Measurements from ENCODE around the gene CCL14.
"Not testable (repeated sequence)": the region's sequence is repeated elsewhere in the genome, so short reads cannot be mapped to it uniquely, and the experiment has no call there.

Gene CCL14

DNA sequence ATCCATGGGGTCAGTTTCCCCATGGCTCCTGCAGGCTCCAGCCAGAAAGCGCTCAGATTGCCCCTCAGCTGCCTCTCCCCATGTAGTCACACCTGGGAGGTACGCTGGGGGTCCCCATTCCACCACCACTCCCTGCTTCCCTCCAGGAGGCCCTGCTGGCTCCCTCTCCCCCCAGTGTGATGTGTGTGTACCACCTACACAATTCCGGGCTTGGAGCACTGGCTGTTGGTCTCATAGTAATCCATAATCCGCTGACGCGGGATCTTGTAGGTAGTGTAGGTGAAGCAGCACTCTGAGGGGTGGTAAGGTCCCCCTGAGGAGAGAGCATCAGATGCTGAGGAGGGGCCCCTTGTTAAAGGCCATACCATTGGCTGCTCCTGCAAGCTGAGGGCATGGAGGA lies 2.4 kb downstream of the CCL14 start:
- no peak for DNase-seq

GRCh38 chr17:35982409-35983191 lies 3.9 kb downstream of the CCL14 start:
- DNase-seq, result no peak

DNA sequence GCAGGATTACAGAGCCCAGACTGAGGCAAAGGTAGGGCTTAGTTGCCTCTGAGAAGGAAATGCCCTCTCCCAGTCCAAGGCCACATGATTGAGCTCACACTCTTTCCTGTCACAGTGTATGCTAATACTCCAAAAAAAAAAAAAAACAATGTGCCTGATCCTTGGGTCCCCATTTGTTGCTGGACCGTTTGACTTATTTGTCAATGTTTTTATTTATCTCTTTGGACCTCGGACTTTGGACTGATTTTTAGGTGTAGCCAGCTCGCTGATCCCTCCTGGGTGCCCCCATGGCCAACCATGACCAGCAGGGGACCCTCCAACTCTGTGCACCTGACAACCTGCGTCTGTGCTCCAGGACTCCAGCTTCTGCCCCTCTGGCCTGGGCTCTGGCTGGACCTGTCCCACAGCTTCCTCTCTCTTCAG lies 4.6 kb downstream of the CCL14 start:
- DNase-seq, result no peak

DNA sequence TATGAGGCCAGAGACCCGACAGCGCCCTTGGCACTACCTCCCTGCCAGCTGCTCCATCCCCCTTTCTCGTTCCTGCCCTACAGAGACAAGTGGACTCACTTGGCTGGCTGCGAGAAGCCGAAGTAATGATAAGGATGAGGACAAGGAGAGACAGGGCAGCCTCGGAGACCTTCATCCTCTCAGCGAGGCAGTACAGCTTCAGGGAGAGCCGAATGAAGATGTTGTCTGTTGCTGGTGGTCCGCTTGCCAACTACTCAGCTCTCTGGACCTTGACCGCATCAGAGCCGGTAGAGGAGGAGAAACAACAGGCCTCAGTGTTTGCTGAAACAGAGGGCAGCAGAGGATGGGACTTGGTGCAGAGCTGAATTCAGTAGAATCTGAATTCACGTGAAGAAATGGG lies 5.3 kb downstream of the CCL14 start, which contains the start of gene CCL16:
Gene CCL16, minus strand, starts transcription at position 252 of the 400 bp plus-strand sequence. Its CDS starts 77 bp downstream, at position 175.
- no peak for DNase-seq

- DNase-seq, result no peak
Observed at GRCh38 chr17:35978346-35978745, 8.2 kb downstream of the CCL14 start.

DNA sequence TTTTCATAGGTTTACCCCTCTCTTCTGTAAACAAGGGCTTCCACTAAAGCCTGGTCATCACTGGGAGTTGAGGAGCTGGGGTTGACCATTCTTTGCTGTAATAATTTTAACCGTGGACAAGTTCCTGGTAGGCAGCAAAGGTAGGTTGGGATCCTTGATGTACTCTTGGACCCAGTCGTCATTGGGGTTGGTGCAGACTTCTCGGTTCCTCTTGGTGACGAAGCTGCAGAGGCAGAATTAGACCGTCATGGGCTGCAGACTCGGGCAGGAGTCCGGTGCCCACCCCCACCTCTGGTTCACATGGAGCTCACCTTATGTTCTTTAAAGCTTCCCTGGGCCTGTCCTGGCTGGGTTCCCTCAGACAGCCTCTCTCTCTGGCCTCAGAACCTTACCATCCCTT lies 9.0 kb downstream of the CCL14 start:
- DNase-seq, result no peak

- DNase-seq, result no peak
Observed at GRCh38 chr17:35973333-35974260, 12.9 kb downstream of the CCL14 start.

DNA sequence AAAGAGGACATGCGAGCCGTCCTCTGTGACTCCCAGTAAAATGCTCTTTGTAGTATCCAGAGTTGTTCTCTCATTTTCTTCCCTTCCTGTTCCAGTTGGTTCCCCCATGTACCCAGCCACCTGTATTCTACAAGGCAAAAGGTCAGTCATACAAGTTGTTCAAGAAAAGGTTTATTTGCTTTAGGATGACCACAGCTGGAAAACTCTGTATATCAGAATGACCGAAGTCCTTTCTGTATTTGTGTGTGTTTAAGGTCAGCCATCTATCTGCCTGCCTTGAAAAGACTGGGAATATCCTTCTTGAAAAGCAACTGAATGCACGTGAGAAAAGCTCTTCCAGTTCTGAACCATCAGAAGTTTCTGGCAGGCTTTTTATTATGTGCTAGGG lies 13.6 kb downstream of the CCL14 start:
- no peak for DNase-seq

DNA sequence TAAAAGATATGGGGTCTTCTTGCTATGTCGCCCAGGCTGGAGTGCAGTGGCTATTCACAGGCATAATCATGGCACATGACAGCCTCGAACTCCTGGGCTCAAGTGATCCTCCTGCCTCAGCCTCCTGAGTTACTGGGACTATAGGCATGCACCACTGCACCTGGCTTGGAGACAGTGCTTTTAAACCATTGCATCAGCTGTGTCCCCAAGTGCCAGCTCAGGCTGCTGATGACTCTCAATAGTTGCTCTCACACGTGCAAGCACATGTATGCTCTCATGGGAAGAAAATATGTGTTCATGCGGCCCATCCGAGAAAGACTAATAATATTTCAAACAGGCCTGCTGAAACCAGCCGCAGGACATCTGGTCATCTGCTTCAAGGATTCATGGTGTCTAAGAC lies 14.0 kb downstream of the CCL14 start:
- no peak for DNase-seq

DNA sequence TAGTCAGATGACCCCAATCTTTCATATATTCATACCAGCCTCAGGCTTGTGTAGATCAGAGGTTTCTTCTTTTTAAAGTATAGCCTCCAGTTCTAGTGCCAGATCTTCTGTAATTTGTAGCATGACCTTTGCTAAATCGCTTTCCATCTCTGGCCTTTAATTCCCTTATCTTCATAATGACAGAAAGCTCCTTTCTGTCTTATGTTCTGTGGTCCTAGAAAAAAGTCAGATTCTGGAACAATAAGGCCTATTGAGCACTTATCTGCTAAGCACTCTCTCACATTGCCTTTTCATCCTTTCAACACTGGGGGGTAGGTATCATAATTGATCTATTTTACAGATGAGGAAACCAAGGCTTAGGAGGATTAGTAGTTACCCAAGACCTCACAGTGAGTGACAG lies 14.5 kb downstream of the CCL14 start:
- DNase-seq, result no peak

DNA sequence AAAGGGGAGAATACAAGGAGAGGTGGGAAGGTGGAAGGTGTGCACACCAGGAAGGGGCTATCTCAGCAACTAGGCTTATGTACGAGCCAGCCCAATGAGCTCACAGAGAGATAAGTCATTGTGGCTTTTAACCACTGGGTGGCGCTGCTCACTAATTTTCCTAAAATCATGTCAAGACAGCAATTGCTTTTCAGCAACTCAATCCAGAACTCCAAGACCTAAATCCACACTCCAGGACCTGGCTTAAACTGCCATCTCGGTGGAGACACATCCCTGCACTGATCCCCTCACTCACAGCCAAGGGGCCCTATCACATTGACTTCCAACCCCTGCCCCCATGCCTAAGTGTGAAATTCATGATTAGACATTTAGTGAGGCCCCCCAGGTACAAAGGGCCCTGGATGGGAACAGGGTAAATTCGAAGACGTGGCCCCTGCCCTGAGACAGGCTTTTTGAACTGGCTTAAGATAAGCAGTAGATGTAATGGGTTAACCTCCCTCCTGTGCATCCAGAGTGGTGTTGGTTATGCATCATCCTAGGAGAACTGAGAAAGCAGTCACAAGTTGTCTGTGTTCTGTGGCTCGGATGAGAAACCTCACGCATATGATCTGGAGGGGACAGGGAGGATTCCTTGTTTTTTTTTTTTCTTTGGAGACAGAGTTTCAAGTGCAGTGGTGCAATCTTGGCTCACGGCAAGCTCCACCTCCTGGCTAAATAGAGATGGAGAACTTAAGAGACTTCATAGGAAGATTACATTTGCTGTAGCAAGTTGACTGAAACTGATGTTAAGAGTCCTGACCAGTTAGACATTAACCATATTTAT lies 16.8 kb downstream of the CCL14 start:
- no peak for DNase-seq

DNA sequence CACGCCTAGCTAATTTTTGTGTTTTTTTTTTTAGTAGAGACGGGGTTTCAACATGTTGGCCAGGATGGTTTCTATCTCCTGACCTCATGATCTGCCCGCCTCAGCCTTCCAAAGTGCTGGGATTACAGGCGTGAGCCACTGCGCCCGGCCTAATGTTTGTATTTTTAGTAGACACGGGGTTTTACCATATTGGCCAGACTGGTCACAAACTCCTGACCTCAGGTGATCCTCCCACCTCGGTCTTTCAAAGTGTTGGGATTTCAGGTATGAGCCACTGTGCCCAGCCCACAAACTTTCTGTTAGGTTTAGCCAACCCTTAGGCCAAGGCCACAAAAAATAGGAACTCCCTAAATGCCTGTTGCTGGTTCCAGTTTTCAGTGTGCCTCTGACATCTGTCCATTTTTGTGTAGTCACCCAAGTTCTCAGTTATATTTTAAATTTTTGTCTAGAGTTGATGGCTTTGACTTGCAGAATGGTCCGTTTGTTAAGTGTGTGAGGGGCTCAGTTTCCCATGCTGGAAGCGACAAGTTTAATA lies 17.9 kb downstream of the CCL14 start:
- DNase-seq, result no peak

DNA sequence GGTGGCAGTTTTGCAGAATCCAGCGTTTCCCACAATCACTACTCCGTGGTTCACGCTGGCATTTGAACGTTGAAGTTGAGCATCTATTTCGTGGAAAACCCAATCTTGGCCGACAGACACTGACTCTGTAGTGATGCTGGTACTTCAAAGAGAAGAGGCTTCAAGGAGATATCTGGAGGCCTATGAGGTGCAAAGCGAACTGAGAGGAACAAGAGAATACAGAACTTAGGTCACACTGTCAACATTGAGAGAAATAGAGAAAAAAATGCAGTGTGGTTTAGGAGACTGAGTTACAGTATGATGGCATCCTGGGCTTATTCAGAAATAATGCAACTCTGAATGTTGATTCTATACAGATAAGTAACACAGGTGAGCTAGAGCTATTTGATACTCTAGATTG lies 21.3 kb downstream of the CCL14 start:
- no peak for DNase-seq

GRCh38 chr17:35963663-35964062 lies 22.9 kb downstream of the CCL14 start:
- no peak for DNase-seq

DNA sequence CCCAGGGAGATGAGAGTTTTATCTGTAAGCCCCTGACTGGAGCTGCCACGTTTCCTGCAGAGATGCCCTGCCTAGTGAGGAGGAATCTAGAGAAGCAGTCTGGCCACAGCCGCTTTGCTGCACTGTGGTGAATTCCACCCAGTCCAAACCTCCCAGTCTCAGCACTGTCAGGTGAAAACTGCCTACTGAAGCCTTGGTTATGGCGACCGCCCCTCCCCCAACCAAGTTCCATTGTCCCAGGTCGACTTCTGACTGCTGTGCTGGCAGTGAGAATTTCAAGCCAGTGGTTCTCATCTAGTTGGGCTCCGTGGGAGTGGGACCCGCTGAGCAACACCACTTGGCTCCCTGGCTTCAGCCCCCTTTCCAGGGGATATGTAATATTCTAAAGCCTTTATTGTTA lies 32.8 kb downstream of the CCL14 start:
- DNase-seq, result no peak

DNA sequence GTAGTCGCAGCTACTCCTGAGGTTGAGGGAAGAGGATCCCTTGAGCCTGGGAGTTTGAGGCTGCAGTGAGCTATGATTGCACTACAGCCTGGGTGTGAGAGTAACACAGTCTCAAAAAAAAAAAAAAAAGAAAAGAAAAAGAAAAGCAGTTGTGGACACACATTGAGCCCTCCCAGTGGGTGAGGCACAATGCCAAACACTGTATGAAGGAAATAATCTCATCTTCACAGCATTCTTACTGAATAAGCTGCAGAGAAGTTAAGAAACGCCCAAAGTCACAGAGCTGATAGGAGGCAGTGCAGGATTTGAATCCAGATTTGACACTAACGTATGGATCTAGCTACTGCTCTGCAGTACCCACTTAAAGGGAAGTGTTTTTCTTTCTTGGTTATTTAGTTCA lies 37.1 kb downstream of the CCL14 start:
- no peak for DNase-seq

- DNase-seq, result no peak
Observed at GRCh38 chr17:35948092-35948491, 38.4 kb downstream of the CCL14 start.

DNA sequence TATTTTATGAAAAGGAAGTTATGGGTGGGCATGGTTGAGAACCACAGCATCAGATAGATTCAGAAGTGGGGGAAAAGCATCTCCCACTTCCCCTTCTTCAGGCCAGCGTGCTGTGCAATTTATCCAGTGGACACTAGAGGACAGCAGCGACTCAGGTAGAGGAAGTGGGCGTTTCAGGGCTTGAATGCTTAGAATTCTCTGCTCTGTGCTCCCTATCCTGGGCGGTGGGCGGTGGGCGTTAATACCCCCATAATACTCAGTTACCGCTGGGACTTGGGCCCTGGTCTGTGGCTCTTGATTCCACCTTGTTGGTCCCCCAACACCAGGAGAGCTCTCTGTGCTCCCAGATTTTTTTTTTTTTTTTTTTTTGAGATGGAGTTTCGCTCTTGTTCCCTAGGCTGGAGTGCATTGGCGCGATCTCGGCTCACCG lies 39.4 kb downstream of the CCL14 start:
- DNase-seq, result no peak

DNA sequence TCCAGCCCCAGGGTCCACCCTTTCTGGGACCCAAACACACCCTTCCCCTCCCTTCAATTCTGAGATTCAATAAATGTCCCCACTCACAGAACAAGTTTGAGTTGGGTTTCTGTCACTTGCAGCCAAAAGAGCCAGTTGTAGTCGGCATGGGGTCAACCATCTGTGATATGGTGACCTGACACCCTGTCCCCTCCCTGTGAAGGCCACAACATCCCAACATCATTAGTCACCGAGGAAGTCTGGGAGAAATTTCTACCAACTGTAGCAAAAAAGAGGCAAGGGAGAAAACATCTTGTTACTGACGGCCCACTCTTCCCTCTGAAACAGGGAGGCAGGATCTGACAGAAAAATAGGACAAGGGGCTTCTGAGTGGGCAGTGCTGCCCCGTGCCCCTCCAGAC lies 42.4 kb downstream of the CCL14 start:
- DNase-seq, result no peak

DNA sequence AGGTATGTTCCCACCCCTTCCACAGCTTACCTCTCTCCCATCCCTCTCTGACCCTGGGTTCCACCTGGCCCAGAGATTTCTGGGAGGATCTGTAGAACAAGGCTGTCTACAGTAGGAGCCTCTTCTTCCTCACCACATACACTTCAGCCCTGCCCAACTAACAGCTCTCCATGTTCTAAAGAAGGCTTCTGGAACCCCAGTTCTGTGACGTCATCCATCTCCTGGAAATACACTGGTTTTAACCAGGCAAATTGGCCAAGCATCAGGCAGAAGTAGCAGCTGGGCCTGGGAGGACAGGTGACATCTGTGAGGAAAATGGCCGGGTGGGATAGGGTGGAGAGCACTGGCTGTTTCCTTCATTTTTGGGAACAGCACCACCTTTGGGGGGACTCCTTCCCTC lies 43.0 kb downstream of the CCL14 start, which contains the start of gene LYZL6:
Gene LYZL6, minus strand, starts transcription at position 177 of the 400 bp plus-strand sequence. CDS start 4,357 bp downstream, outside the sequence.
- no peak for DNase-seq

- DNase-seq, result no peak
Observed at GRCh38 chr17:35942588-35943186, 43.8 kb downstream of the CCL14 start.

- DNase-seq, result not testable (repeated sequence)
Observed at GRCh38 chr17:35938492-35938891, 48.0 kb downstream of the CCL14 start.

All from NCI-H187 treated with DMSO at 0.1 percent for 48 hours (cell line).